OCI-LY1 (cell line): ENCODE results near the gene STMP1.
"Not testable (repeated sequence)": the region's sequence is repeated elsewhere in the genome, so short reads cannot be mapped to it uniquely, and the experiment has no call there.

Experiments used
- H2AFZ ChIP-seq: fragments of 200-600 bp; sonication (generic), shearing (Covaris generic); 2 replicates; pipeline ENCODE4 v1.6.0; 2014; ENCODE audit warnings: antibody characterized with exemption, mild to moderate bottlenecking, low read length
- H3F3A ChIP-seq: fragments of 200-600 bp; sonication (generic), shearing (Covaris generic); 2 replicates; pipeline ENCODE4 v1.6.0; 2014; ENCODE audit warnings: mild to moderate bottlenecking, antibody characterized with exemption, low read length, moderate library complexity; ENCODE audit not compliant: insufficient read depth
- H3K27ac ChIP-seq: fragments of 200-600 bp; sonication (generic); 2 replicates; pipeline ENCODE4 v1.5.1; 2014; ENCODE audit warnings: low read length, mixed run types, mild to moderate bottlenecking, low read depth; ENCODE audit not compliant: poor library complexity, severe bottlenecking
- H3K27me3 ChIP-seq: fragments of 200-600 bp; sonication (generic); 2 replicates; pipeline ENCODE4 v1.6.0; 2014; ENCODE audit warnings: antibody characterized with exemption, mild to moderate bottlenecking, low read length, moderate library complexity; ENCODE audit not compliant: insufficient read depth
- H3K36me3 ChIP-seq: fragments of 200-600 bp; sonication (generic); 2 replicates; pipeline ENCODE4 v1.6.1; 2014; ENCODE audit warnings: mild to moderate bottlenecking, antibody characterized with exemption, low read length, moderate library complexity, mixed read lengths; ENCODE audit not compliant: insufficient read depth
- H3K4me1 ChIP-seq: fragments of 200-600 bp; sonication (generic); 2 replicates; pipeline ENCODE4 v1.5.1; 2014; ENCODE audit warnings: mild to moderate bottlenecking, low read length, moderate library complexity; ENCODE audit not compliant: insufficient read depth, severe bottlenecking
- H3K4me2 ChIP-seq: fragments of 200-600 bp; sonication (generic), shearing (Covaris generic); 2 replicates; pipeline ENCODE4 v1.6.1; 2014; ENCODE audit warnings: low read length
- H3K4me3 ChIP-seq: fragments of 200-600 bp; sonication (generic); 2 replicates; pipeline ENCODE4 v1.5.1; 2014; ENCODE audit warnings: low read length, low read depth, mild to moderate bottlenecking, mixed read lengths; ENCODE audit not compliant: poor library complexity, severe bottlenecking
- H3K79me2 ChIP-seq: fragments of 200-600 bp; shearing (Covaris generic); 2 replicates; pipeline ENCODE4 v1.6.1; 2016; ENCODE audit warnings: mixed run types, low read length, mixed read lengths; ENCODE audit not compliant: insufficient read depth
- H3K9ac ChIP-seq: fragments of 200-600 bp; sonication (generic), shearing (Covaris generic); 2 replicates; pipeline ENCODE4 v1.6.1; 2014; ENCODE audit warnings: mild to moderate bottlenecking, low read length, mixed read lengths
- H3K9me2 ChIP-seq: fragments of 200-600 bp; sonication (generic), shearing (Covaris generic); 2 replicates; pipeline ENCODE4 v1.6.1; 2014; ENCODE audit warnings: low read depth, mild to moderate bottlenecking, low read length, mixed read lengths
- H3K9me3 ChIP-seq: fragments of 200-600 bp; shearing (Covaris generic); 2 replicates; pipeline ENCODE4 v1.6.1; 2014; ENCODE audit warnings: low read length, mixed read lengths
- H4K20me1 ChIP-seq: fragments of 200-600 bp; sonication (generic), shearing (Covaris generic); 2 replicates; pipeline ENCODE4 v1.6.0; 2016; ENCODE audit warnings: mild to moderate bottlenecking, low read length; ENCODE audit not compliant: insufficient read depth
- CTCF ChIP-seq: fragments of 200-600 bp; sonication (generic), shearing (Covaris generic); IDR thresholded peaks from 2 replicates; pipeline ENCODE4 v1.5.1; 2017; ENCODE audit warnings: mild to moderate bottlenecking, antibody characterized with exemption, low read length, moderate library complexity, mixed read lengths
- EZH2 ChIP-seq: fragments of 200-600 bp; sonication (generic), shearing (Covaris generic); IDR thresholded peaks from 2 replicates; pipeline ENCODE4 v1.8.0; 2017; ENCODE audit warnings: borderline replicate concordance, mixed run types, mild to moderate bottlenecking, antibody characterized with exemption, low read length, moderate library complexity, mixed read lengths

The STMP1 gene

GRCh38 chr7:135634191-135634878 is 28.0 kb upstream of the STMP1 start:
- Histone ChIP-seq H3K36me3 (peaks cover 89% of the 10 kb centered on the region), H3K9me3 (no peaks in the 10 kb centered on the region), H3F3A (no peaks in the 10 kb centered on the region), H4K20me1 (no peaks in the 10 kb centered on the region), H3K9ac (no peak overlapping the region), H3K27me3 (no peaks in the 10 kb centered on the region), H3K79me2 (no peaks in the 10 kb centered on the region), H3K9me2 (no peaks in the 10 kb centered on the region), H2AFZ (no peak overlapping the region), H3K27ac (no peak overlapping the region), H3K4me1 (no peaks in the 10 kb centered on the region), H3K4me2 (no peak overlapping the region), H3K4me3 (no peak overlapping the region)
- TF ChIP-seq EZH2 (no peak), CTCF (no peak)

DNA sequence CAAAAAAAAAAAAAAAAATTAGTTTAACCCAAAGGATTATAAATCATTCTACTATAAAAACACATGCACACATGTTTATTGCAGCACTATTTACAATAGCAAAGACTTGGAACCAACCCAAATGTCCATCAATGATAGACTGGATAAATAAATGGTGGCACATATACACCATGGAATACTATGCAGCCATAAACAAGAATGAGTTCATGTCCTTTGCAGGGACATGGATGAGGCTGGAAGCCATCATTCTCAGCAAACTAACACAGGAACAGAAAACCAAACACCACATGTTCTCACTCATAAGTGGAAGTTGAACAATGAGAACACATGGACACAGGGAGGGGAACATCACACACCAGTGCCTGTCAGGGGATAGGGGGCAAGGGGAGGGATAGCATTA is 22.6 kb upstream of the STMP1 start:
- H2AFZ ChIP-seq, H3K4me2 ChIP-seq: not testable (repeated sequence)
- peaks cover 99% of the 10 kb centered on the region for H3K36me3 ChIP-seq

DNA sequence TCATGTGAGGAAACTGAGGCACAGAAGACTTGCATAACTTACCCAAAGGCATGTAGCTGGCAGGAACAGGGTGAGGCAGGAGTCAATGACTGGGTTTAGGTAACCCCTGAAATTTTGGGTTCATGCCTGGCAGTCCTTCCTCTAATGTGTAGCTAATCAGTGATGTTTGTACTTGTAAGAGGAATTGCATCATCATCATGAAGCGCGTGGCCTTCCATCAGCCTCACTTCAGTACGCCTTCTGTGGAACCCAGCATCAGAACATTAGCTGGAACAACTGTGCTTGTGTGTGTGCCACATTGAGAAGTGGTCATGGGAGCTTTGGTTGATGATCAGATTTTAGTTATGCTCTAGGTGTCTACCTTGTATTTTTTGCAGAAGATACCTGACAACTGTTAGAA is 18.2 kb upstream of the STMP1 start:
- Histone ChIP-seq H3K36me3 (peaks cover 99% of the 10 kb centered on the region), H3F3A (no peaks in the 10 kb centered on the region)
- TF ChIP-seq EZH2: no peak
- no peak for TF ChIP-seq CTCF

More for the DNA sequence above, 22.6 kb upstream of the STMP1 start:
- H3K9me3 ChIP-seq, H3K9ac ChIP-seq, H4K20me1 ChIP-seq, H3F3A ChIP-seq, H3K4me1 ChIP-seq, H3K4me3 ChIP-seq, H3K27ac ChIP-seq, H3K27me3 ChIP-seq, H3K9me2 ChIP-seq, H3K79me2 ChIP-seq: not testable (repeated sequence)

GRCh38 chr7:135644729-135645128 is 17.6 kb upstream of the STMP1 start:
- TF ChIP-seq EZH2 (no peak), CTCF (no peak)
- no peak overlapping the region for H3K4me3 ChIP-seq
- H3K9me3 ChIP-seq: no peaks in the 10 kb centered on the region
- no peak overlapping the region for H2AFZ ChIP-seq
- H3K4me1 ChIP-seq: no peaks in the 10 kb centered on the region
- H4K20me1 ChIP-seq: no peaks in the 10 kb centered on the region
- no peaks in the 10 kb centered on the region for H3K9me2 ChIP-seq
- H3K27ac ChIP-seq: no peak overlapping the region
- peaks cover 99% of the 10 kb centered on the region for H3K36me3 ChIP-seq
- no peaks in the 10 kb centered on the region for H3K79me2 ChIP-seq
- H3K9ac ChIP-seq: no peak overlapping the region
- no peaks in the 10 kb centered on the region for H3F3A ChIP-seq
- H3K4me2 ChIP-seq: no peak overlapping the region
- no peaks in the 10 kb centered on the region for H3K27me3 ChIP-seq

More for the DNA sequence above, 18.2 kb upstream of the STMP1 start:
- Histone ChIP-seq H3K4me1 (no peaks in the 10 kb centered on the region), H3K9me2 (no peaks in the 10 kb centered on the region), H3K27me3 (no peaks in the 10 kb centered on the region), H3K4me2 (no peak overlapping the region), H3K79me2 (no peaks in the 10 kb centered on the region), H3K27ac (no peak overlapping the region), H2AFZ (no peak overlapping the region), H3K4me3 (no peak overlapping the region), H4K20me1 (no peaks in the 10 kb centered on the region), H3K9me3 (no peaks in the 10 kb centered on the region), H3K9ac (no peak overlapping the region)
